Activated CD4-positive, alpha-beta memory T cell treated with anti-CD3 and anti-CD28 coated beads, Interleukin-2, amount 10 ng/mL, durations not matched to agents 7 days and 5 days (primary cell): ENCODE data around the gene GNB3. TPM values are rescaled to one million over a fixed set of nuclear protein-coding genes. Genes with fewer than 3 reads are reported as not detected.

Experiments
- CTCF ChIA-PET: fragments of 350-600 bp; sonication (Branson Sonifier 250); formaldehyde crosslinking; loops from one replicate; lab custom pipeline; 2021; ENCODE audit warnings: antibody characterized with exemption, inconsistent platforms; lab: Charles Lee
- POLR2A ChIA-PET: fragments of 350-600 bp; sonication (Branson Sonifier 250); formaldehyde crosslinking; loops from one replicate; lab custom pipeline; 2021; ENCODE audit warnings: antibody characterized with exemption; lab: Charles Lee
- DNase-seq: peaks from one replicate; pipeline ENCODE4 v3.0.0-alpha.2; 2020
- H3K27ac Mint-ChIP-seq: one replicate; pipeline ENCODE4 v1.8.0; 2021; ENCODE audit warnings: mild to moderate bottlenecking, mixed read lengths
- H3K27me3 Mint-ChIP-seq: one replicate; pipeline ENCODE4 v1.8.0; 2021; ENCODE audit warnings: mixed read lengths
- H3K36me3 Mint-ChIP-seq: one replicate; pipeline ENCODE4 v1.8.0; 2021; ENCODE audit warnings: low read depth, mixed read lengths
- H3K4me1 Mint-ChIP-seq: one replicate; pipeline ENCODE4 v1.8.0; 2021; ENCODE audit warnings: mixed read lengths
- H3K4me3 Mint-ChIP-seq: one replicate; pipeline ENCODE4 v1.8.0; 2021; ENCODE audit warnings: mild to moderate bottlenecking, mixed read lengths
- H3K9me3 Mint-ChIP-seq: one replicate; pipeline ENCODE4 v1.8.0; 2021; ENCODE audit warnings: mixed read lengths
- total RNA-seq, 2 experiments: library from RNA; stranded (reverse); gene quantifications; one replicate each; pipeline ENCODE4 v1.2.3, GENCODE V29; 2021

GNB3 gene
- total RNA-seq, 2 experiments from 2014 or later, result not detected

- H3K4me3 Mint-ChIP-seq, result no peak overlapping the region
- no peaks in the 10 kb centered on the region for H3K9me3 Mint-ChIP-seq
- H3K27me3 Mint-ChIP-seq, result peaks cover 7% of the 10 kb centered on the region
- H3K4me1 Mint-ChIP-seq, result peaks cover 14% of the 10 kb centered on the region
- DNase-seq, result no peak
- peaks cover 60% of the 10 kb centered on the region for H3K36me3 Mint-ChIP-seq
- H3K27ac Mint-ChIP-seq, result no peak overlapping the region
- POLR2A ChIA-PET, result interaction anchor here (2.4 kb wide), 1 partner anchor 64 kb away, joined by 9 read pairs; the partner anchor contains the start of gene MLF2
- CTCF ChIA-PET, result no interaction called here
These were observed 23.6 kb upstream of the GNB3 start for GRCh38 chr12:6817098-6817497.

DNA sequence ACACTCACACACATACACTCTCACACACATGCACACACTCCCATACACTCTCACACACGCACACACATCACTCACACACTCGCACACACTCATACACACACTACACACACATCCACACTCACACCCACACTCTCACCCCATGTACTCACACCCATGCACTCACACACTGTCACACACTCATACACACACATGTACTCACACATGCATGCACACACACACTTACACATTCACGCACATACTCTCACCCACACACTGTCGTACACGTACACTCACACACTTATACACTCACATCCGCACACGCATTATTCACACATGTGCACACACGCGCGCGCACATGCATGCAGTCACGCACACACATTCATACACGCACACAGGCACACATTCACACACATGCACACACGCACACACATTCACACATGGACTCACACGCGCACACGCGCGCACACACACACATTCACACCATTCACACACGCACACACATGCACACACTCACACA is 23.0 kb upstream of the GNB3 start:
- no peak for DNase-seq
- ChIA-PET CTCF (no interaction called here), POLR2A (interaction anchor here (1.0 kb wide), 1 partner anchor 65 kb away, joined by 3 read pairs; the partner anchor contains the start of gene MLF2)
- Mint-ChIP-seq H3K4me1 (peaks cover 14% of the 10 kb centered on the region), H3K27ac (no peak overlapping the region), H3K36me3 (peaks cover 60% of the 10 kb centered on the region), H3K4me3 (no peak overlapping the region), H3K9me3 (no peaks in the 10 kb centered on the region), H3K27me3 (peaks cover 12% of the 10 kb centered on the region)

DNA sequence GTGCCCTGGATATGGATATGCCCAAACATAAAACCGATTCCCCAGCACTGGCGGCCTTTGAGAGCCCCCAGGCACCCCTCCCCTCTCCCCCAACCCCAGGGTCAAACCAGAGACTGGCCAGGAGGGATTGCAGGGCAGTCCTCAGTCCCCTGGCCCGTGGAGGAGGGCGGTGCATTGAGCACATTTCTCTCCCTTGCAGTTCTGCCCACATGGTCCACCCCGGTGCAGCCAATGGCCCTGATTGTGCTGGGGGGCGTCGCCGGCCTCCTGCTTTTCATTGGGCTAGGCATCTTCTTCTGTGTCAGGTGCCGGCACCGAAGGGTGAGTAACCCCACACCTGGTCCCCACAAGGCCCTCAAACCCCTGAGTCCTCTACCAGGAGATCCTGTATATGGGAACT is 22.5 kb upstream of the GNB3 start:
- Mint-ChIP-seq H3K4me1 (peaks cover 14% of the 10 kb centered on the region), H3K27me3 (peaks cover 17% of the 10 kb centered on the region), H3K36me3 (peaks cover 60% of the 10 kb centered on the region), H3K4me3 (no peak overlapping the region), H3K27ac (no peak overlapping the region), H3K9me3 (no peaks in the 10 kb centered on the region)
- no peak for DNase-seq
- ChIA-PET POLR2A (interaction anchor here (1.0 kb wide), 2 partner anchors 16 to 65 kb away, joined by 3 read pairs; partner anchors contain the start of gene MLF2), CTCF (no interaction called here)

- Mint-ChIP-seq H3K4me1 (peaks cover 14% of the 10 kb centered on the region), H3K27ac (peak overlapping the region; percentile 23), H3K9me3 (no peaks in the 10 kb centered on the region), H3K27me3 (peaks cover 19% of the 10 kb centered on the region), H3K36me3 (peaks cover 58% of the 10 kb centered on the region), H3K4me3 (no peak overlapping the region)
- CTCF ChIA-PET, result no interaction called here
- POLR2A ChIA-PET, result interaction anchor here (1.0 kb wide), 2 partner anchors 15 to 66 kb away, joined by 3 read pairs; partner anchors contain the start of gene MLF2
- DNase-seq, result no peak
These were observed 22.1 kb upstream of the GNB3 start for GRCh38 chr12:6818645-6819044.

DNA sequence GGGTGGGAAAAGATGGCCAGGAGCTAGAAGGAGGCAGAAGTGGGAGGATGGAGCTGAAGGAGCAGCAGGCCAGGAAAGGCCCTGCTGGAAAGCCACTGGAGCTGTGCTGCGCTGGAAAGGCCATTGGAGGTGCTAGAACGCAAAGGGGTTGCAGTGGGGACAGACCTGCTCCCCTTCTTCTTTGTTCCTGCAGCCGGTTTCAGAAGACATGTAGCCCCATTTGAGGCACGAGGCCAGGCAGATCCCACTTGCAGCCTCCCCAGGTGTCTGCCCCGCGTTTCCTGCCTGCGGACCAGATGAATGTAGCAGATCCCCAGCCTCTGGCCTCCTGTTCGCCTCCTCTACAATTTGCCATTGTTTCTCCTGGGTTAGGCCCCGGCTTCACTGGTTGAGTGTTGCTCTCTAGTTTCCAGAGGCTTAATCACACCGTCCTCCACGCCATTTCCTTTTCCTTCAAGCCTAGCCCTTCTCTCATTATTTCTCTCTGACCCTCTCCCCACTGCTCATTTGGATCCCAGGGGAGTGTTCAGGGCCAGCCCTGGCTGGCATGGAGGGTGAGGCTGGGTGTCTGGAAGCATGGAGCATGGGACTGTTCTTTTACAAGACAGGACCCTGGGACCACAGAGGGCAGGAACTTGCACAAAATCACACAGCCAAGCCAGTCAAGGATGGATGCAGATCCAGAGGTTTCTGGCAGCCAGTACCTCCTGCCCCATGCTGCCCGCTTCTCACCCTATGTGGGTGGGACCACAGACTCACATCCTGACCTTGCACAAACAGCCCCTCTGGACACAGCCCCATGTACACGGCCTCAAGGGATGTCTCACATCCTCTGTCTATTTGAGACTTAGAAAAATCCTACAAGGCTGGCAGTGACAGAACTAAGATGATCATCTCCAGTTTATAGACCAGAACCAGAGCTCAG is 21.4 kb upstream of the GNB3 start:
- POLR2A ChIA-PET, result interaction anchor here (1.0 kb wide), 2 partner anchors 15 to 66 kb away, joined by 3 read pairs; partner anchors contain the start of gene MLF2

DNA sequence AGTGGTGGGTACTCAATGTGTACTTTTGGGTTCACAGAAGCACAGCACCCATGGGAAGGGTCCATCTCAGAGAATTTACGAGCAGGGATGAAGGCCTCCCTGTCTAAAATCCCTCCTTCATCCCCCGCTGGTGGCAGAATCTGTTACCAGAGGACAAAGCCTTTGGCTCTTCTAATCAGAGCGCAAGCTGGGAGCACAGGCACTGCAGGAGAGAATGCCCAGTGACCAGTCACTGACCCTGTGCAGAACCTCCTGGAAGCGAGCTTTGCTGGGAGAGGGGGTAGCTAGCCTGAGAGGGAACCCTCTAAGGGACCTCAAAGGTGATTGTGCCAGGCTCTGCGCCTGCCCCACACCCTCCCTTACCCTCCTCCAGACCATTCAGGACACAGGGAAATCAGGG is 20.6 kb upstream of the GNB3 start:
- H3K4me1 Mint-ChIP-seq, result peaks cover 14% of the 10 kb centered on the region
- no peaks in the 10 kb centered on the region for H3K9me3 Mint-ChIP-seq
- CTCF ChIA-PET, result no interaction called here
- no peak overlapping the region for H3K27ac Mint-ChIP-seq
- POLR2A ChIA-PET, result interaction anchor here (1.4 to 1.6 kb wide), 3 partner anchors 7 to 67 kb away, joined by 6 to 7 read pairs (median 7); partner anchors contain the start of genes CDCA3, MLF2 and USP5
- no peak overlapping the region for H3K4me3 Mint-ChIP-seq
- H3K36me3 Mint-ChIP-seq, result peaks cover 42% of the 10 kb centered on the region
- no peak for DNase-seq
- H3K27me3 Mint-ChIP-seq, result peaks cover 30% of the 10 kb centered on the region

More for the DNA sequence above, 21.4 kb upstream of the GNB3 start:
- Mint-ChIP-seq H3K4me1 (peaks cover 14% of the 10 kb centered on the region), H3K9me3 (no peaks in the 10 kb centered on the region), H3K4me3 (no peak overlapping the region), H3K36me3 (peaks cover 50% of the 10 kb centered on the region), H3K27me3 (peaks cover 24% of the 10 kb centered on the region), H3K27ac (no peak overlapping the region)
- no peak for DNase-seq
- CTCF ChIA-PET, result no interaction called here

GRCh38 chr12:6821591-6822425 is 18.9 kb upstream of the GNB3 start, which contains the start of gene GPR162:
GPR162 (plus strand) TSS chr12:6821821; CDS start chr12:6823899, 2,078 bp downstream.
- POLR2A ChIA-PET, result interaction anchor here (0.7 to 1.7 kb wide), 9 partner anchors 9 to 68 kb away, joined by 3 to 7 read pairs (median 5); partner anchors contain the start of genes CDCA3, MLF2, PTMS and USP5
- DNase-seq, result no peak
- H3K27ac Mint-ChIP-seq, result peak within 1 kb of the TSS; percentile 12
- peaks cover 29% of the 10 kb centered on the region for H3K36me3 Mint-ChIP-seq
- H3K27me3 Mint-ChIP-seq, result peaks cover 43% of the 10 kb centered on the region
- peak within 1 kb of the TSS; percentile 9 for H3K4me3 Mint-ChIP-seq
- no peaks in the 10 kb centered on the region for H3K9me3 Mint-ChIP-seq
- peaks cover 16% of the 10 kb centered on the region for H3K4me1 Mint-ChIP-seq
- CTCF ChIA-PET, result interaction anchor here (0.7 to 4.9 kb wide), 8 partner anchors 13 to 201 kb away, joined by 3 to 48 read pairs (median 4); partner anchors contain the start of gene MLF2

DNA sequence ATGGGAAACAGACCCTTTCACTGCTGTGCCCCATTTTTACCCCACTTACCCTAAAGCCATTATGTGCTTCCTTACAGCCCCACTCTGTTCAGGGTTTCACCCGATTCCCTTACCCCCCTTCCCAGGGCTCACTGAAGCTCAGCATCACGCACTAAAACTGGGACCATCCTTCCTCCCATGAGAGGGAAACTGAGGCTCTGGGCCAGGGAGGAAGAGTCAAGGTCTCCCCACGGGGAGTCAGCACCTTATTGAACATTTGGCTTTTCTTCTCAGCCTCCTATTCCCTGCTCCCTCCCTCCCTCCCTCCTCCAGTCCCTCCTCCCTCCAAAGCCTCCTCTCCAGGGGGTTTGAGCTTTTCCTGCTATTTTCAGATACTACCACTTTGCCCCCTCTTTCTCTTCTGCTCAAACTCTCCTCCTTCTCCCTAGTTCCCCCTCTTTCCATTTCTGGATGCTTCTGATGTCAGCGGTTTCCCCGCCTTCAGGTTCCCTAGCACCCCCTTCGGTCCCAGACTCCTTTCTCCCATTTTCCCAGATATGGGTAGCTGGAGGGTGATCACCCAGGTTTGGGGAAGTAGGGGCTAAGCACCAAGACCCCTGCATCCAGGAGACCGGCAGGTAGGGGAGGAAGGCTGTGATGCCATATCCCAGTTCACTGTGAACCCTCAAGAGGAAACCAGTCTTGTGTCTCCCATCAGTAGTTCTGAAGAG is 18.1 kb upstream of the GNB3 start:
- CTCF ChIA-PET, result interaction anchor here (0.5 to 4.9 kb wide), 7 partner anchors 9 to 202 kb away, joined by 3 to 48 read pairs (median 4); partner anchors contain the start of gene MLF2
- Mint-ChIP-seq H3K9me3 (no peaks in the 10 kb centered on the region), H3K27ac (no peak overlapping the region), H3K36me3 (peaks cover 24% of the 10 kb centered on the region), H3K4me1 (peaks cover 21% of the 10 kb centered on the region), H3K27me3 (peaks cover 51% of the 10 kb centered on the region), H3K4me3 (no peak overlapping the region)
- POLR2A ChIA-PET, result interaction anchor here (0.7 to 7.2 kb wide), 6 partner anchors 11 to 69 kb away, joined by 3 to 33 read pairs (median 4); partner anchors contain the start of genes CDCA3, MLF2 and USP5
- DNase-seq, result no peak

- H3K4me3 Mint-ChIP-seq, result no peak overlapping the region
These were observed 17.3 kb upstream of the GNB3 start for GRCh38 chr12:6823182-6824084.

GRCh38 chr12:6824085-6824775 is 16.5 kb upstream of the GNB3 start:
- Mint-ChIP-seq H3K27me3 (peaks cover 60% of the 10 kb centered on the region), H3K36me3 (peaks cover 11% of the 10 kb centered on the region), H3K4me1 (peaks cover 28% of the 10 kb centered on the region), H3K27ac (no peak overlapping the region), H3K9me3 (no peaks in the 10 kb centered on the region), H3K4me3 (no peak overlapping the region)
- ChIA-PET POLR2A (interaction anchor here (1.4 to 7.2 kb wide), 2 partner anchors 13 to 71 kb away, joined by 5 to 33 read pairs; partner anchors contain the start of gene MLF2), CTCF (interaction anchor here (0.8 to 4.9 kb wide), 14 partner anchors 11 to 256 kb away, joined by 3 to 48 read pairs (median 4); partner anchors contain the start of genes CD4, MLF2, NOP2 and PTMS)
- DNase-seq, result no peak

More at GRCh38 chr12:6823182-6824084, 17.3 kb upstream of the GNB3 start:
- CTCF ChIA-PET, result interaction anchor here (1.0 to 4.9 kb wide), 6 partner anchors 10 to 253 kb away, joined by 4 to 48 read pairs (median 4); partner anchors contain the start of genes MLF2 and PTMS
- Mint-ChIP-seq H3K9me3 (no peaks in the 10 kb centered on the region), H3K27ac (no peak overlapping the region), H3K4me1 (peaks cover 23% of the 10 kb centered on the region), H3K27me3 (peaks cover 54% of the 10 kb centered on the region), H3K36me3 (peaks cover 15% of the 10 kb centered on the region)
- no peak for DNase-seq
- POLR2A ChIA-PET, result interaction anchor here (1.1 to 7.2 kb wide), 3 partner anchors 10 to 70 kb away, joined by 3 to 33 read pairs (median 5); partner anchors contain the start of gene MLF2
